ENCODE results near the gene RNF168. TPM values are rescaled to one million over a fixed set of nuclear protein-coding genes. Genes with fewer than 3 reads are reported as not detected.

Gene RNF168
- polyA plus RNA-seq, 1 donor (not counting 4 experiments of a cell fraction or from before 2014, with no cell fraction given) = 7.2 TPM

DNA sequence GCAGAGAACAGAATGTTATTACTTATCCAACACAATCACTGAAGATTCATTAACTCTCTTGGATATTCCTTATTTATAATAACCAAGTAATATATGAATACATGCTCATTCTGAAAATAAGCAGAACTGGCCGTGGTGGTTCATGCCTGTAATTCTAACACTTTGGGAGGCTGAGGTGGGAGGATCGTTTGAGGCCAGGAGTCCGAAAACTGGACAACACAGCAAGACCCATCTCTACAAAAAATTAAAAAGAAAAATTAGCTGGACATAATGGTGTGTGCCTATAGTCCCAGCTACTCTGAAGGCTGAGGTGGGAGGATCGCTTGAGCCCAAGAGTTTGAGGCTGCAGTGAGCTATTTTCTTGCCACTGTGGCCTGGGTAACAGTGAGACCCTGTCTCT lies 25.9 kb downstream of the RNF168 start:
- Histone ChIP-seq H4K20me1 (ENCODE audit: control insufficient read depth, extremely low read depth, insufficient read depth, low read length) (no peaks in the 10 kb centered on the region), H3K9me1 (ENCODE audit: control insufficient read depth, extremely low read depth, insufficient read depth, low read length) (no peaks in the 10 kb centered on the region), H3K36me3 (ENCODE audit: control insufficient read depth in 2 of 2, extremely low read depth in 1 of 2, insufficient read depth in 2 of 2, low read length in 2 of 2) (peaks cover 12 to 21% of the 10 kb centered on the region in 2 experiments), H3K4me2 (ENCODE audit: control insufficient read depth, extremely low read depth, insufficient read depth, low read depth, low read length) (no peak overlapping the region), H3K79me2 (ENCODE audit: control insufficient read depth, insufficient read depth, low read length) (no peaks in the 10 kb centered on the region), H3K27me3 (ENCODE audit: control insufficient read depth, extremely low read depth, insufficient read depth, low read length) (no peaks in the 10 kb centered on the region), H3K27ac (ENCODE audit: control insufficient read depth, insufficient read depth, low read length) (no peak overlapping the region), H3K9ac (ENCODE audit: control insufficient read depth, extremely low read depth, insufficient read depth, low read length) (no peak overlapping the region), H2AFZ (ENCODE audit: control insufficient read depth, low read length) (no peak overlapping the region), H3K4me1 (ENCODE audit: control insufficient read depth, extremely low read depth, insufficient read depth, low read length) (no peaks in the 10 kb centered on the region), H3K9me3 (ENCODE audit: control insufficient read depth, low read depth, low read length) (no peaks in the 10 kb centered on the region), H3K4me3 (ENCODE audit: control insufficient read depth in 2 of 3, extremely low read depth in 1 of 3, insufficient read depth in 2 of 3, low read depth in 1 of 3, low read length in 3 of 3) (no peak overlapping the region)
- FAIRE-seq = no peak
- DNase-seq (ENCODE audit: low read depth, low spot score) = no peak
- TF ChIP-seq, protein P1, sequence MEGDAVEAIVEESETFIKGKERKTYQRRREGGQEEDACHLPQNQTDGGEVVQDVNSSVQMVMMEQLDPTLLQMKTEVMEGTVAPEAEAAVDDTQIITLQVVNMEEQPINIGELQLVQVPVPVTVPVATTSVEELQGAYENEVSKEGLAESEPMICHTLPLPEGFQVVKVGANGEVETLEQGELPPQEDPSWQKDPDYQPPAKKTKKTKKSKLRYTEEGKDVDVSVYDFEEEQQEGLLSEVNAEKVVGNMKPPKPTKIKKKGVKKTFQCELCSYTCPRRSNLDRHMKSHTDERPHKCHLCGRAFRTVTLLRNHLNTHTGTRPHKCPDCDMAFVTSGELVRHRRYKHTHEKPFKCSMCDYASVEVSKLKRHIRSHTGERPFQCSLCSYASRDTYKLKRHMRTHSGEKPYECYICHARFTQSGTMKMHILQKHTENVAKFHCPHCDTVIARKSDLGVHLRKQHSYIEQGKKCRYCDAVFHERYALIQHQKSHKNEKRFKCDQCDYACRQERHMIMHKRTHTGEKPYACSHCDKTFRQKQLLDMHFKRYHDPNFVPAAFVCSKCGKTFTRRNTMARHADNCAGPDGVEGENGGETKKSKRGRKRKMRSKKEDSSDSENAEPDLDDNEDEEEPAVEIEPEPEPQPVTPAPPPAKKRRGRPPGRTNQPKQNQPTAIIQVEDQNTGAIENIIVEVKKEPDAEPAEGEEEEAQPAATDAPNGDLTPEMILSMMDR (optimal IDR thresholded peaks at IDR 0.05 in 1 of 3, IDR thresholded peaks at IDR 0.05 in 1 of 3, conservative IDR thresholded peaks at IDR 0.05 in 1 of 3; ENCODE audit: extremely low read depth in 1 of 3, insufficient read depth in 2 of 3, low read length in 3 of 3) = no peak
- no peak for TF ChIP-seq EZH2 (IDR thresholded peaks at IDR 0.05; ENCODE audit: low read length)
- dilution Hi-C loops (cut with MboI; ENCODE audit: extremely low pct_ligation_motif_present, low sequenced_read_pairs) = no loop called here

DNA sequence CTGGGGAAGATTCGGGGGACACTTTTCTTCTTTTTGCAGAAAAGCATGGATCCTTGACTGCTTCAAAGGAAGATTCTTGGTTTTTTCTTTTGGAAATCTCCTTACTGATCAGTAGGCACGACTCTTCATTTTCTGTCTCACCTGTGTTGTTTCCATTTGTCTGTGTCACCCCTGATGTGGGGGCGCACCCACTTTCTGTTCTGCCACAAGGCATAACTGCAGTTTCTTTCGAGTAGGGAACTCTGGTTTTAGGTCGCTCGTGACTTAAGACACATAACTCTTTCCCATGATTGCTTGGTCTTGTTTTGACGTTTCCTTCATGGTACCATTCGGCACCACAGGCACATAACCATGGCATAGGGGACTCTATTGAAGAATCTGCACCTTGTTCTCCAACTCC lies 31.3 kb downstream of the RNF168 start:
- Histone ChIP-seq H3K9me1 (ENCODE audit: control insufficient read depth, extremely low read depth, insufficient read depth, low read length) (no peaks in the 10 kb centered on the region), H3K36me3 (ENCODE audit: control insufficient read depth in 2 of 2, extremely low read depth in 1 of 2, insufficient read depth in 2 of 2, low read length in 2 of 2) (peaks cover 10 to 14% of the 10 kb centered on the region in 2 experiments), H3K27ac (ENCODE audit: control insufficient read depth, insufficient read depth, low read length) (no peak overlapping the region), H3K27me3 (ENCODE audit: control insufficient read depth, extremely low read depth, insufficient read depth, low read length) (no peaks in the 10 kb centered on the region), H2AFZ (ENCODE audit: control insufficient read depth, low read length) (no peak overlapping the region), H3K9ac (ENCODE audit: control insufficient read depth, extremely low read depth, insufficient read depth, low read length) (no peak overlapping the region), H3K4me2 (ENCODE audit: control insufficient read depth, extremely low read depth, insufficient read depth, low read depth, low read length) (no peak overlapping the region), H3K9me3 (ENCODE audit: control insufficient read depth, low read depth, low read length) (no peaks in the 10 kb centered on the region), H3K79me2 (ENCODE audit: control insufficient read depth, insufficient read depth, low read length) (no peaks in the 10 kb centered on the region), H3K4me1 (ENCODE audit: control insufficient read depth, extremely low read depth, insufficient read depth, low read length) (no peaks in the 10 kb centered on the region), H3K4me3 (ENCODE audit: control insufficient read depth in 2 of 3, extremely low read depth in 1 of 3, insufficient read depth in 2 of 3, low read depth in 1 of 3, low read length in 3 of 3) (no peak overlapping the region), H4K20me1 (ENCODE audit: control insufficient read depth, extremely low read depth, insufficient read depth, low read length) (no peaks in the 10 kb centered on the region)
- dilution Hi-C loops (cut with MboI; ENCODE audit: extremely low pct_ligation_motif_present, low sequenced_read_pairs) = no loop called here
- TF ChIP-seq, protein P1 (optimal IDR thresholded peaks at IDR 0.05 in 1 of 3, IDR thresholded peaks at IDR 0.05 in 1 of 3, conservative IDR thresholded peaks at IDR 0.05 in 1 of 3; ENCODE audit: extremely low read depth in 1 of 3, insufficient read depth in 2 of 3, low read length in 3 of 3) = no peak
- TF ChIP-seq EZH2 (IDR thresholded peaks at IDR 0.05; ENCODE audit: low read length) = no peak
- no peak for FAIRE-seq
- DNase-seq (ENCODE audit: low read depth, low spot score) = no peak
